Dedifferentiated amniotic fluid mesenchymal stem cell (primary cell): ENCODE measurements around the gene CCR3.

Experiments used
- DNase-seq: peaks from one replicate; pipeline ENCODE4 v3.0.0-alpha.2; 2016; ENCODE audit errors: extremely low spot score

Gene CCR3

GRCh38 chr3:46298871-46299607 is 56.8 kb downstream of the CCR3 start:
- no peak for DNase-seq

DNA sequence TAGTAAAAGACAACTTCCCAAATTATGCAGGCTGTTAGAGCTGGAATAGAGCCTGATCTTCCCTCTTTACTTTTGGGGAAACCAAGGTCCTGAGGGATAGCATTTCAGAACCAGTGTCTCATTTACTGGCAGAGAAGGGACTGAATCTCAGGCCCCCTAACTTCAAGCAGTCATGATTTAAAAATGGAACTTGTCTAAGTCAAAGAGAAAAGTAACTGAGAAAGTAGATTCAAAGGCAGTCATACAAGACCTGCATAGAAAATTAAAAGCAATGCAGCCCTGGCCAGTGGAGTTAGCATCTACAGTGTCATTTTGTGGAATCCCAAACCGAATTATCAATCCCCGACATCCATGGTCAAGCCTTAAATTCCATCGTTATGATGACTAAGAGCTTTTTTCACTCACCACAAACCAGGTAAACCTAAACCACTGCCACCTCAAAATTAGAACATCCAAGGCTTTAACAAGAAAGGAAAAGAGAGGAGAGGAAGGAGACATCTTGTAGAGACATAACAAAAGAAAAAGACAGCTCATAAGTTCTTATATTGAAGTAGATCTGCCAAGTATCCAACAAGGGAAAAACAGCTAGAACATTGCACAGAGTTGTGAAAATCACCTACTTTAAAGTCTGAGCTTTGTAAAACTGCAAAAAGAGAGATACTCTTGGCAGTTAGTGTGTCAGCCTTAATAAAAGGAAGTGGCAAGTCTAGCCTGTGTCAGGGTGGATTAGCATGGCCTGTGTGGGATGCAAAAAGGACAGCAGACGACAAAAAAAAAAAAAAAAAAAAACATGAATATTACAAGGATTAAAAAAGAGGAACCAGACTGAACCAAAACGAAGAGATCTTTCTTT is 57.6 kb downstream of the CCR3 start:
- DNase-seq: no peak

DNA sequence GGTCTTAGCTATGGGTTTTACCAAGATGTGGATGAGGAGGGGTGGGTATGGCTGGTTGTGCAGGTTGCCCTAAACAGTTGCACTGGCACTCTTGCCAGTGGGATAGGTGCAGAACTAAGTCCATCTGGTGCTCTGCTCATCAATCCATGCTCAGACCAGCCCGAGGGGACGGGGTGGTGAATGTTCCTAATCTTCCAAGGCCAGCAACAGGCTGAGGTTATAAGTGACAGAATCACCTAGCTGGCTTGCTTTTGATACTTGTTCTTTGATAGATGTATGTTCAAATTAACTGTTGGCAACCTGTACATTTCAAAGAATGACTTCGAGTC is 58.2 kb downstream of the CCR3 start:
- no peak for DNase-seq

- no peak for DNase-seq
Measured at GRCh38 chr3:46301122-46301835, 59.0 kb downstream of the CCR3 start.

GRCh38 chr3:46303240-46303639 is 61.0 kb downstream of the CCR3 start:
- DNase-seq: no peak

DNA sequence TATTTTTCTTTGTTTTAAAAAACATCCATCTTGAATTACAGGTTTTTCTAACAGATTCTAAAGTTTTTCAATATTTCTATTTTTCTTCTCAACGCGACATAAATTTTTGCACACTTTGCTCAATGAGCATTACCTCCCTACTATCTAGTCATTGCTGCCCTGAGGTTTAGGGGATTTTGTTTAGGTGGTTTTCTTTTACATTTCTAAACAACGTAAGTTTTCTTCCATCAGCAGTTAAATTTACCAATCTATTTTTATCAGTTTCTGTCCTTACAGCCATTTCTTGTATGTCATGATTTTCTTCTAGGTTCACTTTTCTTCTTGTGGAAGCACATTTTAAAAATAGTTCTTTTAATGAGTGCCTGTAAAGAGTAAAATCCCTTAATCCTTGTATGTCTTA is 62.5 kb downstream of the CCR3 start:
- DNase-seq: no peak

DNA sequence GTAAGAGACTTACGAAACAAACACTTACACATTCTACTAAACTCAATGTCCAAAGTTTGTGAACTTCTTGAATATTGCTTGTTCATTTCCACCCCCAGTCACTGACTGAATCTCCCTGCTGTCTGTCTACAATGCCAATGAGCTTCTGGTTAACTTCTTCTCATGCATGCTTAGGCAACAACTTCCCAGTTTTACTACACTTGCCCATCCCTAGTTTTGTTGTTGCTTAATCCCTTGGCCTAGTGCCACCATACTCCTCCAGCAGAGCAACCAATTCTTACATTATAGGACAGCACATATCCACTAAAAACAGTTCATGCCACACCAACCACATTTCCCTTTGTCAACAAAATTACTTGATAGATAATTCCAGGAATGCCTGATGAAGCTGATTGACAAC is 70.7 kb downstream of the CCR3 start:
- DNase-seq: no peak

DNA sequence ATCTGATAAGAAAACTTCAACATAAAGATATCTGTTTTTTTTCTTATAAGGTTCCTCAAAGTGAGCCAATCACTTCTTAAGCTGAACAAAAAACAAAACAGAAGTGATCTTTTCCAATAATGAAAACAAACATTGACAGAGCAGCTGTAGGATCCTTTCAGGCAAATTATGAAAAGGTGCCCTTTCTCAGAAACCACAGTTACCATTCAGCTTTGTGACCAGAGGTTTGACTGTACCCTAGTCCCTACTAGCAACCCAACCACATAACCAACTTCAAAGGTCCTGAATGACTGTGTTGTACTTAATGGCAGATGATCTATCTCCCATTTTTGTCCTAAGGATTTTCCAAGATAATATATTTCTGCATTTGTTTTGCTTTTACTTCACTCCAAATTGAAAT is 72.3 kb downstream of the CCR3 start:
- no peak for DNase-seq

DNA sequence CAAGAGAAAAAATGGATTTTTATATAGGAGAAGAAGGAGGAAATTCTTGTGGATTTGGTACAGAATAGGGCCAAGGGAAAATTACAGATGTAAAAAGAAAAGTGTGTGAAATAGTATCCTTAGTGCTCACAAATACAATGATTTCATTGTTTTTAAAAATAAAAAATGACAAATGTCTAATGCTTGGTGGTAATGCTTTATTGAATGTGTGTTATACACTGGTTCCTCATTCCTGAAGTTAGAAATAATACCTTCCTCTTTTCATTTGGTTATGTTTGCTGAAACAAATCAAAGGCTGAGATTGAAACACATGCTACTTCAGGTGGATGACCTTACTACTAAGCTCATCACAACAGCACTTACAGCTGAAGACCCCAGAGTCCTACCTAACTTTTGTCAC is 73.9 kb downstream of the CCR3 start:
- no peak for DNase-seq
